Activated CD4-positive, alpha-beta T cell treated with anti-CD3 and anti-CD28 coated beads for 24 hours (primary cell): ENCODE results near the gene MCCC1.
"Not testable (repeated sequence)": the region's sequence is repeated elsewhere in the genome, so short reads cannot be mapped to it uniquely, and the experiment has no call there.

Experiments used
- DNase-seq, 2 donors: peaks; one replicate each; pipeline ENCODE4 v3.0.0-alpha.2; 2020; ENCODE audit warnings: low read depth in 2 of 2

MCCC1 gene

GRCh38 chr3:183099026-183099837 lies at the start of gene MCCC1:
Gene MCCC1, minus strand, starts transcription at chr3:183099496. Its CDS starts 56 bp downstream, at chr3:183099440.
- peak; percentile 94 to 96 for DNase-seq

DNA sequence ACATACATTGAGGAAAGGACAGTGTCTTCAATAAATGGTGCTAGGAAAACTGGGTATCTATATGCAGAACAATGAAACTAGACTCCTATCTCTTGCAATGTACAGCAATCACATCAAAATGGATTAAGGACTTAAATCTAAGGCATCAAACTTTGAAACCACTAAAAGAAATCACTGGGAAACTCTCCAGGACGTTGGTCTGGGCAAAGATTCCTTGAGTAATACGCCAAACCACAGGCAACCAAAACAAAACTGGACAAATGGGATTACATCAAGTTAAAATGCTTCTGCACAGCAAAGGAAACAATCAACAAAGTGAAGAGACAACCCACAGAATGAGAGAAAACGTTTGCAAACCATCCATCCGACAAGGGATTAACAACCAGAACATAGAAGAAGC lies 48.8 kb upstream of the MCCC1 start:
- DNase-seq: no peak

- DNase-seq: no peak
Measured at GRCh38 chr3:183144363-183144762, 45.1 kb upstream of the MCCC1 start.

GRCh38 chr3:183142199-183142598 lies 42.9 kb upstream of the MCCC1 start:
- no peak for DNase-seq

GRCh38 chr3:183134844-183135243 lies 35.5 kb upstream of the MCCC1 start:
- DNase-seq: no peak

GRCh38 chr3:183132409-183132808 lies 33.1 kb upstream of the MCCC1 start:
- DNase-seq: no peak

DNA sequence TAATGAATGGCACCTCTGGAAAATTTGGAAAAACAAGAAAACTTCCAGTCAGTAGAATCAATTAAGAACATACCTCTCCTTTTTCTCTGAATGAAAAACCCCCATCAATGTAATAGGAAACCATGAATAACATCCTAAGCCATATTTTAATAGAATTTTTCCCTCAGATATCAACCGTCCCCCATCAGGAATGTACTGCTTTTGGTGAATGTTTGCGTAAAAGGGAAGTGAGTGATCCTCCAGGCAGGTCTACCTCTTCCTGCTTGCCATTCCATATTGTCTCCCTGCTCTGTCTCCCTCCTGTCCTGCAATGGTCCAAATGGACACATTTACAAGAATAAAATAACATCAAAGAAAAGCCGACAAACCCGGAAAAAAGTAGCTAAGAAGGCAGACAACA lies 32.4 kb upstream of the MCCC1 start:
- DNase-seq: no peak

GRCh38 chr3:183131186-183131725 lies 32.0 kb upstream of the MCCC1 start:
- DNase-seq: no peak

DNA sequence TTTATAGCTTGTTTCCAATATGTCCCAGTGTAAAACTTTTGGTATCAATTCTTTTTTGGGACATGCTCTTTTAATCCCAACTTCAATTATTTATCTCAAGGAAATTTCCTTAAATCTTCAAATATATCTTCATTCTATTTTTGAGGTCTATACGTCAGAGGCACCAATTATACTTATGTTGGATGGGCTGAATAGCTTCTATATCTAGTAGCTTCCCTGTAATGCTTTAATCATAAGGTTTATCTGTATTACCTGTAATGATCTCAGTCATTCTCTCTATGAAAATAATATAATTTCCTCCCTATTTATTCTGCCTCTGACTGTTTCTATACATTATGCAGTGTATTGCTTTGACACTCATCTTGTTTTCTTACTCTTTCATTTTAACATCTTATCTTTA lies 29.9 kb upstream of the MCCC1 start:
- no peak for DNase-seq

DNA sequence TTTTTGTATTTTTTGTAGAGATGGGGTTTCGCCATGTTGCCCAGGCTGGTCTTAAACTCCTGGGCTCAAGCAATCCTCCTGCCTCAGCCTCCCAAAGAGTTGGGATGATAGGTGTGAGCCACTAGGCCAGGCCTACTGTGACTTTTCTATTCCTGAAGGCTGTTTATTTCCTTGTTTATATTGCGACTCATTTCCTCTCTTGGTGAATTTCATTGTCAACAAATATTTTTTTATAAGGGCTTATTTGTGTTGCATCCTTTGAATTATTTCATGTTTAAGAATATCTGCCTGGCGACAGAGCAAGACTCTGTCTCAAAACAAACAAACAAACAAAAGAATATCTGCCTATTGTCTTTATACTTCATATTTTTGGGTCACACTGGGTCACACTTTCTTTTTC lies 29.4 kb upstream of the MCCC1 start:
- no peak for DNase-seq

DNA sequence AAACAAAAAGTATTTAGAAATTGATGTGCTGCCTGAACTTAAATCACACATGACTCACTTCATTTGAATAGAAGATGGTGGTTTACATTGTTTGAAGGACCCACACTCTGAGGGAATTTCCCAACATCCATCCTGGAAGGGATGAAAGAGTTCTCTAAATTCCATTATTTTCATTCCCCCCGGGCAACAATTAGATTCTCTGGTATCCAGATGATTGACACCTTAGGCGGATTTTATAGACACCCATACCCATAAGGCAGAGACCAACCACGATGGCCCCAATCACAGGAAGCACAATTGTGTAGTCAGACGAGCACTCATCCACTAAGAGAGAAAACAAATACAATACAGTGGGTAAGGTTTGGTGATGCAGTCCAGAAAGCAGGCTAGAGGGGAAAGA lies 24.6 kb upstream of the MCCC1 start:
- DNase-seq: no peak

DNA sequence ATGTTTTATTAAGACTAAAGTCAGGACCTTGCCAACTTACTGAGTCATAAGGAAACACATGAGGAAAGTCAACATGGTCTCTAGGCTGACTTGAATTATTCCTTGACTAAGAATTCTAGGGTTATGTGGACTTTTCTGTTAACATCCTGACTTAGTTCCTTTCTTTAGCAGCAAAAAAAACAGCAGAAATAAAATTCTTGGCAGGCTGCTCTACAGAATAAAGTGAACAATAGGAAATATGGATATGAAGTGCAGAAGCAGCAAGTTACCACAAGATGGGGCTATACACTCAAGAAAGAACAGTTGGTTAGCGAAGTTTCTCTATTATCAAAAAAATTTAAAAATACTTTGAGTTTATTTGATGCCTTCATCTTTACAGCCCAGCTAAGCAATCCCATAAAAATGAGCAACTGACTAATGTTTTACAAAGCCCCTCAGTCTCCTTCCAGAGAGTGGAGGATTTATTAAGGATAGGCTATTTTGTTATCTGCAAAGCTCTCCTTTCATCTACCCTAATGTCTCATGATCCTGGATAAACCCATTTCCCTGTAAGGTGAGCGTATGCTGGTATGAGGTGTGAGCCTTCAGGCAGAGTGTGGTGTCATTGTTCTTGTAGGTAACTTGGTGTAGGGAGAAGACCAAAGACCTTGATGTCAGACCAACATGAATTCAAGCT lies 23.1 kb upstream of the MCCC1 start:
- no peak for DNase-seq

DNA sequence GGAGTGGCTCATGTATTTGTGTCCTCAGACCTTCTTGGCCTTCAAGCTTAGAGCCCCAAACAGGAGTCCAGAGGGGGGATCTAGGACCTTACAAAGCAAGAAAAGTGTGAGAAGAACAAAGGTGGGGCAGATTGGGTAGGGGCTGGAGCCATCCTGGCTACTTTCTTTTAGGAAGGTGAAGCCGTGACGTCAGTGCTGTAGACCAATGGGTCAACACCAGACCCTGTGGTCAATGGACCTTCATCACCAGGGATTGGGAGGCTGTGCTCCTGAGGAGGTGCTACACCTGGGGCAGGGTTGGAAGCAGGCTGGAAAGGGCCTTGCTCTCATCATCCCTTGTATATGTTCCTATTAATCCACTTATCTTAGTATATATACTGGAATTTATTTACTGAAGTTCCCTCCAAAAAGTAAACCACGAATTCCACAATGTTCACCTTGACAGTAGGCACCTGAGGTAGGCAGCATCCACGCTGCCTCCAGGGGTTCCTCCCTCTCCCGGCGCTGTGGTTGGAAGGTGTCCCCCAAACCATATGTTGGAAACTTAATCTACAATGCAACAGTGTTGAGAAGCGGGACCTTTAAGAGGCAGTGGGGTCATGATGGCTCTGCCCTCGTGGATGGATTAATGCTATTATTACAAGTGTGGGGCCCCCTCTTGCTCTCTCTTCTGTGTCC lies 21.4 kb upstream of the MCCC1 start:
- DNase-seq: no peak

DNA sequence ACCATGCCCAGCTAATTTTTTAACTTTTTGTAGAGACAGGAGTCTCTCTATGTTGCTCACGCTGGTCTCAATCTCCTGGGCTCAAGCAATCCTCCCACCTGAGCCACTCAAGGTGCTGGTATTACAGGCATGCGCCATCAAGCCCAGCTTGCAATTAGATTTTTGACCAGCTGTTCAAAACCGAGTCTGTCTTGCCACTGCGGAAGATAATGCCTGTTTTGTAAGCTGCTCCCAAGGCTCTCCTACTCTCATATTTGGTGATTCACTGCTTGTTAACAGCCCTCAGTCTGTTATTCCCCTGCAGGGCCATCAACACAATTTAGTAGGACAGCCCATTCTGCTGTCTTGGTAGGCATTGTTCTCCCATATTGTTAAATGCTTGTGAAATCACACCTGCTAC lies 17.8 kb upstream of the MCCC1 start:
- DNase-seq: no peak

DNA sequence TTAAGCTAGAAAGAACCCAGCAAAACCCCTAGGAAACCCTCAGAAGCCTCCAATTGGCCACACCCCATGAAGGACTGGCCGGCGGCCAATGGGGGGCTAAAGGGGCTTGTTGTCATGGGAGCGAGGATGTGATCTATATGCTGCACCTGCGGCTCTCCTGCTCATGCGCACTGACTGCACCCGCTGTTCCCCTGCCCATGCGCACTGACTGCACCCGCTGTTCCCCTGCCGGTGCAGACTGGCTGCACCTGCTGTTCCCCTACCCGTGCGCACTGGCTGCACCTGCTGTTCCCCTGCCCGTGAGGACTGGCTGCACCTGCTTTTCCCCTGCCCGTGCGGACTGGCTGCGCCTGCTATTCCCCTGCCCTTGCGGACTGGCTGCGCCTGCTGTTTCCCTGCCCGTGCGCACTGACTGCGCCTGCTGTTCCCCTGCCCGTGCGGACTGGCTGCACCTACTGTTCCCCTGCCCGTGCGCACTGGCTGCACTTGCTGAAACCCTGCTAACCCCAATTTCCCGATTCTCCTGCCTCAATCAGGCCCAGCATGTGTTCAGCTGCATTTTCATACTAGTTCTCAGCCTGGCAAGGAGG lies 16.8 kb upstream of the MCCC1 start:
- DNase-seq: peak; percentile 24 to 50

DNA sequence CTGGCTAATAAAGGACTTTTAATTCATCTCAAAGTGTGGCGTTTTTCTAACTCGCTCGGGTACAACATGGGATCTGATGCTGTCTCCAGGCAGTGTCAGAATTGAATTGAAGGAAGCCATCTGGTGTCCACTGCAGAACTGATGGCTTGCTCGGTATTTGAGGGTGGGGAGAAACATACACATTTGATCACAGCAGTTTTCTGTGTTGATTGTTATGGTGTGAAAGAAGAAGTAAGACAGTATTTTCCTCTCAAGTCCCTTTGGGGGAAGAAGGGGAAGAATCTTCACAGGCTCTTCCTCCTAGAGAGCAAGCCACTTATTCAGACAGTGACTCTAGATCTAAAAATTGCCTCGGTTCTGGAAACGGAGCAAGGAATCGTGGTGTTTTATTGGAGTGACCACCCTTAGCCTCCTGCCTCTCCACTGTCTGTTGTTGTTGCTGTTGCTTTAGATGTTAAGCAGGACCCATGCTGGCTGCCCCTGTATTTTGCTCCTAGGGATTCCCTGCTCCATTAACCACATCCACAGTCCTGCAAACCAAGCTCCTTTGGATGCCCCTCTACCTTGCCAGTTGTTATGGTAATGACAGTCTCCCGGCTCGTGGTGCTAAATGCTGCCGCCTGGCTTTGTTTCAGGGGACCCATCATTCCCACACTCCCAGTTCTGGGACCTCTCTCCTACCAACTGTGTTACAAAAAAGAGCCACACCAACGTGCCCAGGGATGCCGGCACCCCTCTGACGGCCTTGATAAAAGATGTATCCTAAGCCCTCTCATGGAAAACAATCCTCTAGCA lies 15.3 kb upstream of the MCCC1 start:
- no peak for DNase-seq

DNA sequence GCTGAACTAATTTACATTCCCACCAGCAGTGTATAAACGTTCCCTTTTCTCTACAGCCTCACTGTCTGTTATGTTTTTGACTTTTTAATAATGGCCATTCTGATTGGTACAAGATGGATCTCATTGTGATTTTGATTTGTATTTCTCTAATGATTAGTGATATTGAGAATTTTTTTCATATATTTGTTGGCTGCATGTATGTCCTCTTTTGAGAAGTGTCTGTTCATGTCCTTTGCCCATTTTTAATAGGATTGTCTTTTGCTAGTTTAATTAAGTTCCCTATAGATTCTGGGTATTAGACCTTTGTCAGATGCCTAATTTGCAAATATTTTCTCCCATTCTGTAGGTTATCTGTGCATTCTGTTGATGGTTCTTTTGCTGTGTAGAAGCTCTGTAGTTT lies 10.6 kb upstream of the MCCC1 start:
- not testable (repeated sequence) for DNase-seq

GRCh38 chr3:183108470-183108869 lies 9.2 kb upstream of the MCCC1 start:
- DNase-seq: no peak

- DNase-seq: no peak
Measured at GRCh38 chr3:183108001-183108449, 8.7 kb upstream of the MCCC1 start.

DNA sequence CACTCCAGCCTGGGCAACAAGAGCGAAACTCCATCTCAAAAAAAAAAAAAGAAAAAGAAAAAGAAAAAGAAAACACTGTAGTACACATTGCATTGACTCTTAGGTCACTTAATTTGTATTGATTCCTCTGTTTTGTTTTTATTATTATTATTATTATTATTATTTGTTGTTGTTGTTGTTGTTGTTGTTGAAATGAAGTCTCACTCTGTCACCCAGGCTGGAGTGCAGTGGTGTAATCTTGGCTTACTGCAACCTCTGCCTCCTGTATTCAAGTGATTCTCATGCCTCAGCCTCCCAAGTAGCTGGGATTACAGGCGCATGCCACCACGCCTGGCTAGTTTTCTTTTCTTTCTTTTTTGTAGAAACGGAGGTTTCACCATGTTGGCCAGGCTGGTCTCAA lies 8.1 kb upstream of the MCCC1 start:
- DNase-seq: not testable (repeated sequence)

GRCh38 chr3:183106635-183107034 lies 7.3 kb upstream of the MCCC1 start:
- DNase-seq: no peak
